Measurements from ENCODE around the gene C19orf67.

DNA sequence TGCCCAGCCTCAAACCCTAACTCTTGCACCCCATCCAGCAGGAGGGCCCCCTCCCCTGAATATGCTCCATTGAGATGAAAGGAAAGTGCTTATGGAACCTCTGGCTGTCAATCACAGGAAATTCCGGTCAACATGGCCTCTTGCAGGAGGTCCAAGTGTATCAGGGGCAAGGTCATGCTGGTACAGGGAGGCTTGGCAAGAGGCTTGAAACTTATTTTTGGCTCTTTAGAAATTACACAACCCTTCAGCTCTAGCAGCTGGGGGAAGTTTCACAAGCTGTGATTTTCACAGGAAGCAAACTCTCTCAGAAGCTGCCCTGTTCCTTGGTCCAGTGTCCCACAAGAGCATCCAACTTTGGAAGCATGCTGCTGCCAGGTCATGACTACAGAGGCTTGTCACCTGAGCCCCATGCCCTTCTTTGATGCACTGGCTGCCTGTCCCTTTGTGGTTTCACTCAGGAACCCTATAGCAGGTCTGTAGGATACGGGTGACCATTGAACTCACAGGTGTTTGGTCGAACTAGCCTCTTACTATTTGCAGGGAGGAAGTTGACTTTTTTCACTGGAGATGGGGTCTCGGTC, 42.4 kb upstream of the C19orf67 start:
- TF ChIP-seq, protein P1, sequence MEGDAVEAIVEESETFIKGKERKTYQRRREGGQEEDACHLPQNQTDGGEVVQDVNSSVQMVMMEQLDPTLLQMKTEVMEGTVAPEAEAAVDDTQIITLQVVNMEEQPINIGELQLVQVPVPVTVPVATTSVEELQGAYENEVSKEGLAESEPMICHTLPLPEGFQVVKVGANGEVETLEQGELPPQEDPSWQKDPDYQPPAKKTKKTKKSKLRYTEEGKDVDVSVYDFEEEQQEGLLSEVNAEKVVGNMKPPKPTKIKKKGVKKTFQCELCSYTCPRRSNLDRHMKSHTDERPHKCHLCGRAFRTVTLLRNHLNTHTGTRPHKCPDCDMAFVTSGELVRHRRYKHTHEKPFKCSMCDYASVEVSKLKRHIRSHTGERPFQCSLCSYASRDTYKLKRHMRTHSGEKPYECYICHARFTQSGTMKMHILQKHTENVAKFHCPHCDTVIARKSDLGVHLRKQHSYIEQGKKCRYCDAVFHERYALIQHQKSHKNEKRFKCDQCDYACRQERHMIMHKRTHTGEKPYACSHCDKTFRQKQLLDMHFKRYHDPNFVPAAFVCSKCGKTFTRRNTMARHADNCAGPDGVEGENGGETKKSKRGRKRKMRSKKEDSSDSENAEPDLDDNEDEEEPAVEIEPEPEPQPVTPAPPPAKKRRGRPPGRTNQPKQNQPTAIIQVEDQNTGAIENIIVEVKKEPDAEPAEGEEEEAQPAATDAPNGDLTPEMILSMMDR (conservative IDR thresholded peaks at IDR 0.05 in 1 of 2, IDR thresholded peaks at IDR 0.05 in 1 of 2; ENCODE audit: extremely low read depth in 1 of 2, insufficient read depth in 1 of 2, low read depth in 1 of 2, low read length in 2 of 2): no peak
- TF ChIP-seq EZH2 (IDR thresholded peaks at IDR 0.05; ENCODE audit: borderline replicate concordance, low read length): no peak
